ENCODE results near the gene LSAMP. TPM values are rescaled to one million over a fixed set of nuclear protein-coding genes. Genes with fewer than 3 reads are reported as not detected.

LSAMP gene
- total and polyA plus RNA-seq, 2 of the 8 experiments (the other 6 are each of a cell fraction or from before 2014, with no cell fraction given), result 1.8 to 5.7 TPM

GRCh38 chr3:115968871-115969270 lies 476.4 kb downstream of the LSAMP start:
- H3K14ac ChIP-seq (ENCODE audit: insufficient read length), result no peak overlapping the region
- no peaks in the 10 kb centered on the region for H3K4me1 ChIP-seq (replicated peaks in 1 of 4; ENCODE audit: control insufficient read depth in 3 of 4, insufficient read depth in 4 of 4, low read length in 3 of 4)
- no peak overlapping the region for H4K91ac ChIP-seq (replicated peaks; ENCODE audit: insufficient read length, low read length)
- H3K56ac ChIP-seq (replicated peaks; ENCODE audit: insufficient read length, low read depth, low read length), result no peak overlapping the region
- H3K4ac ChIP-seq (replicated peaks; ENCODE audit: insufficient read length, low read depth, low read length), result no peak overlapping the region
- no peaks in the 10 kb centered on the region for H3K27me3 ChIP-seq (replicated peaks in 1 of 4; ENCODE audit: control insufficient read depth in 3 of 4, extremely low read depth in 1 of 4, insufficient read depth in 3 of 4, low read length in 3 of 4)
- no peak for DNase-seq (ENCODE audit: low read depth in 1 of 2, low spot score in 2 of 2)
- no peak for FAIRE-seq
- no peak overlapping the region for H3K9ac ChIP-seq (replicated peaks in 1 of 4; ENCODE audit: extremely low read depth in 1 of 4, low read depth in 3 of 4, low read length in 3 of 4)
- no peak overlapping the region for H2AFZ ChIP-seq (ENCODE audit: low read length)
- no peak overlapping the region for H4K8ac ChIP-seq (ENCODE audit: extremely low read depth, insufficient read depth, low read length)
- H2BK20ac ChIP-seq (ENCODE audit: low read length), result no peak overlapping the region
- no peaks in the 10 kb centered on the region for H3K9me3 ChIP-seq (ENCODE audit: insufficient read depth in 2 of 2, low read depth in 1 of 2, low read length in 1 of 2)
- no peaks in the 10 kb centered on the region for H3K23me2 ChIP-seq (ENCODE audit: low read depth, low read length)
- no peak overlapping the region for H2BK120ac ChIP-seq (replicated peaks; ENCODE audit: low read depth, low read length)
- H4K20me1 ChIP-seq (replicated peaks in 1 of 2; ENCODE audit: control insufficient read depth in 1 of 2, insufficient read depth in 2 of 2, low read length in 2 of 2), result no peaks in the 10 kb centered on the region
- H3K27ac ChIP-seq (ENCODE audit: low read depth, low read length), result no peak overlapping the region
- H4K5ac ChIP-seq (ENCODE audit: insufficient read length, low read depth, low read length), result no peak overlapping the region
- H3K18ac ChIP-seq (ENCODE audit: extremely low read depth, low read length), result no peak overlapping the region
- H3K23ac ChIP-seq (ENCODE audit: insufficient read length), result no peak overlapping the region
- H2AK5ac ChIP-seq (ENCODE audit: low read depth, low read length), result no peak overlapping the region
- ChIA-PET POLR2A (ENCODE audit: partially characterized antibody) (no interaction called here), CTCF (ENCODE audit: partially characterized antibody) (interaction anchor here (1.8 to 1.9 kb wide), 2 partner anchors 18 to 32 kb away, joined by 4 to 6 read pairs; no protein-coding TSS in a partner anchor)
- 85% methylated on average over 4 of the region's 4 CpGs; no CpG with 5 or more reads in 1 of the 2 experiments for WGBS, 2 experiments (ENCODE audit: extremely low coverage in 1 of 2, insufficient coverage in 1 of 2, insufficient read length in 1 of 2, insufficient replicate concordance in 2 of 2, low coverage in 1 of 2, low lambda C conversion rate in 2 of 2, missing lambda C conversion rate in 1 of 2)
- no peaks in the 10 kb centered on the region for H3K36me3 ChIP-seq (ENCODE audit: control insufficient read depth in 2 of 4, insufficient read depth in 4 of 4, low read length in 3 of 4)
- no peak overlapping the region for H2BK5ac ChIP-seq (ENCODE audit: low read depth, low read length)
- H3K79me1 ChIP-seq (ENCODE audit: low read depth, low read length), result no peaks in the 10 kb centered on the region
- H2BK15ac ChIP-seq (ENCODE audit: low read length), result no peak overlapping the region
- H3K79me2 ChIP-seq (ENCODE audit: control insufficient read depth in 1 of 2, insufficient read depth in 2 of 2, low read length in 2 of 2), result no peaks in the 10 kb centered on the region
- H3K4me3 ChIP-seq (ENCODE audit: extremely low read depth in 1 of 4, insufficient read depth in 2 of 4, low read depth in 3 of 4, low read length in 4 of 4), result no peak overlapping the region
- no peak overlapping the region for H3K4me2 ChIP-seq (ENCODE audit: insufficient read depth in 1 of 2, low read depth in 2 of 2, low read length in 2 of 2)
- no peak overlapping the region for H2BK12ac ChIP-seq (ENCODE audit: low read depth, low read length)
- TF ChIP-seq CBX5 (IDR thresholded peaks at IDR 0.05; ENCODE audit: low read depth, low read length), result no peak
- TF ChIP-seq SP1 (IDR thresholded peaks at IDR 0.05; ENCODE audit: low read depth, low read length), result no peak
- TF ChIP-seq CHD2 (IDR thresholded peaks at IDR 0.05; ENCODE audit: low read length), result no peak
- no peak for TF ChIP-seq SIN3A (conservative IDR thresholded peaks at IDR 0.05 in 1 of 2, IDR thresholded peaks at IDR 0.05 in 1 of 2; ENCODE audit: low read depth in 1 of 2, low read length in 2 of 2)
- TF ChIP-seq, protein P1, sequence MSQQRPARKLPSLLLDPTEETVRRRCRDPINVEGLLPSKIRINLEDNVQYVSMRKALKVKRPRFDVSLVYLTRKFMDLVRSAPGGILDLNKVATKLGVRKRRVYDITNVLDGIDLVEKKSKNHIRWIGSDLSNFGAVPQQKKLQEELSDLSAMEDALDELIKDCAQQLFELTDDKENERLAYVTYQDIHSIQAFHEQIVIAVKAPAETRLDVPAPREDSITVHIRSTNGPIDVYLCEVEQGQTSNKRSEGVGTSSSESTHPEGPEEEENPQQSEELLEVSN (IDR thresholded peaks at IDR 0.05), result no peak
- TF ChIP-seq KDM5A (IDR thresholded peaks at IDR 0.05; ENCODE audit: low read length), result no peak
- TF ChIP-seq RAD21 (IDR thresholded peaks at IDR 0.05 in 1 of 2, conservative IDR thresholded peaks at IDR 0.05 in 1 of 2; ENCODE audit: low read depth in 2 of 2, low read length in 2 of 2), result no peak
- no peak for TF ChIP-seq PHF8 (conservative IDR thresholded peaks at IDR 0.05; ENCODE audit: low read depth, low read length)
- TF ChIP-seq POU5F1 (IDR thresholded peaks at IDR 0.05; ENCODE audit: low read depth, low read length), result no peak
- TF ChIP-seq, protein P2, sequence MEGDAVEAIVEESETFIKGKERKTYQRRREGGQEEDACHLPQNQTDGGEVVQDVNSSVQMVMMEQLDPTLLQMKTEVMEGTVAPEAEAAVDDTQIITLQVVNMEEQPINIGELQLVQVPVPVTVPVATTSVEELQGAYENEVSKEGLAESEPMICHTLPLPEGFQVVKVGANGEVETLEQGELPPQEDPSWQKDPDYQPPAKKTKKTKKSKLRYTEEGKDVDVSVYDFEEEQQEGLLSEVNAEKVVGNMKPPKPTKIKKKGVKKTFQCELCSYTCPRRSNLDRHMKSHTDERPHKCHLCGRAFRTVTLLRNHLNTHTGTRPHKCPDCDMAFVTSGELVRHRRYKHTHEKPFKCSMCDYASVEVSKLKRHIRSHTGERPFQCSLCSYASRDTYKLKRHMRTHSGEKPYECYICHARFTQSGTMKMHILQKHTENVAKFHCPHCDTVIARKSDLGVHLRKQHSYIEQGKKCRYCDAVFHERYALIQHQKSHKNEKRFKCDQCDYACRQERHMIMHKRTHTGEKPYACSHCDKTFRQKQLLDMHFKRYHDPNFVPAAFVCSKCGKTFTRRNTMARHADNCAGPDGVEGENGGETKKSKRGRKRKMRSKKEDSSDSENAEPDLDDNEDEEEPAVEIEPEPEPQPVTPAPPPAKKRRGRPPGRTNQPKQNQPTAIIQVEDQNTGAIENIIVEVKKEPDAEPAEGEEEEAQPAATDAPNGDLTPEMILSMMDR (IDR thresholded peaks at IDR 0.05; ENCODE audit: control extremely low read depth in 1 of 3, insufficient read depth in 1 of 3, low read depth in 1 of 3, low read length in 3 of 3), result no peak
- no peak for TF ChIP-seq TAF7 (optimal IDR thresholded peaks at IDR 0.05; ENCODE audit: borderline replicate concordance, low read depth, low read length)

Data from H1 (cell line).